ENCODE measurements around the gene CFAP298. TPM values are rescaled to one million over a fixed set of nuclear protein-coding genes. Genes with fewer than 3 reads are reported as not detected.
"Not testable (repeated sequence)": the region's sequence is repeated elsewhere in the genome, so short reads cannot be mapped to it uniquely, and the experiment has no call there.

CFAP298 gene
- polyA plus RNA-seq, 1 of the 3 experiments (the other 2 are of a cell fraction): 57.8 TPM

DNA sequence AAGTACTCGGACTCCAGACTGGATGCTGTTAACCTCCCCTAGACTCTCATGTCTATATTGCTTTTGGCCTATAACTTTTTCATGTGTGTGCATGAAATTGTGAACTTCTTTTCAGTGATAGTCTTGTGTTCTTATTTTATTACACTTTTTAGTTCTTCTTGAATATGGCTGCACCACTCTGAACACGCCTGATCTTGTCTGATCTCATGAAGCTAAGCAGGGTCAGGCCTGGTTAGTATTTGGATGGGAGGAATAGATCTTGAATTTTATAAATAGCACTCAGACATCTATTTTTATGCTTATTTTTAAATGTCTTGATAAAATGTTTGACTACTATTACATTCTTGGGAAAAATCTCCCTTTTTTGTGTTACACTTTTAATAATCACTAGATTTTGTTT, 49.3 kb downstream of the CFAP298 start:
- no peak for DNase-seq
- H2AFZ ChIP-seq (ENCODE audit: low read depth): no peak overlapping the region
- H3K4me1 ChIP-seq (ENCODE audit: control insufficient read depth in 1 of 2, insufficient read depth in 2 of 2, low read depth in 1 of 2, low read length in 1 of 2): no peaks in the 10 kb centered on the region
- no peaks in the 10 kb centered on the region for H3F3A ChIP-seq (replicated peaks; ENCODE audit: insufficient read depth)
- no peaks in the 10 kb centered on the region for H3K27me3 ChIP-seq (ENCODE audit: insufficient read depth)
- H3K9me2 ChIP-seq: no peaks in the 10 kb centered on the region
- no peak overlapping the region for H3K27ac ChIP-seq (ENCODE audit: low read depth in 2 of 2, low read length in 1 of 2)
- 88% methylated on average over 2 of the region's 2 CpGs for WGBS (ENCODE audit: low lambda C conversion rate)
- no peak overlapping the region for H3K4me2 ChIP-seq
- POLR2A ChIA-PET: no interaction called here
- H4K20me1 ChIP-seq (ENCODE audit: insufficient read depth): no peaks in the 10 kb centered on the region
- CTCF ChIA-PET: interaction anchor here (1.2 kb wide), 1 partner anchor 44 kb away, joined by 3 read pairs; no protein-coding TSS in a partner anchor
- H3K36me3 ChIP-seq (replicated peaks in 1 of 2; ENCODE audit: control insufficient read depth in 1 of 2, insufficient read depth in 2 of 2, low read length in 1 of 2): peaks cover 0 to 13% of the 10 kb centered on the region in 2 experiments
- no peak overlapping the region for H3K4me3 ChIP-seq (ENCODE audit: low read depth in 2 of 2, low read length in 1 of 2)
- H3K79me2 ChIP-seq (ENCODE audit: insufficient read depth): no peaks in the 10 kb centered on the region
- H3K9me3 ChIP-seq: peaks cover 13% of the 10 kb centered on the region; the same call in 1 of the 2 replicates
- no peak overlapping the region for H3K9ac ChIP-seq
- TF ChIP-seq JUND (IDR thresholded peaks at IDR 0.05): no peak
- TF ChIP-seq, protein P1, sequence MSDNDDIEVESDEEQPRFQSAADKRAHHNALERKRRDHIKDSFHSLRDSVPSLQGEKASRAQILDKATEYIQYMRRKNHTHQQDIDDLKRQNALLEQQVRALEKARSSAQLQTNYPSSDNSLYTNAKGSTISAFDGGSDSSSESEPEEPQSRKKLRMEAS (IDR thresholded peaks at IDR 0.05; ENCODE audit: low read depth): no peak
- TF ChIP-seq EZH2phosphoT487 (IDR thresholded peaks at IDR 0.05; ENCODE audit: borderline replicate concordance, low read depth): no peak
- no peak for TF ChIP-seq EP300 (IDR thresholded peaks at IDR 0.05; ENCODE audit: borderline replicate concordance in 1 of 2, low read depth in 1 of 2, low read length in 1 of 2)
- no peak for TF ChIP-seq REST (IDR thresholded peaks at IDR 0.05; ENCODE audit: low read depth, low read length)
- TF ChIP-seq TAF1 (IDR thresholded peaks at IDR 0.05; ENCODE audit: borderline replicate concordance, low read depth, low read length): no peak
- no peak for TF ChIP-seq FOXJ3 (CRISPR knock-in tag; IDR thresholded peaks at IDR 0.05)
- no peak for TF ChIP-seq NRF1 (IDR thresholded peaks at IDR 0.05; ENCODE audit: low read depth, low read length)
- no peak for TF ChIP-seq PBX3 (IDR thresholded peaks at IDR 0.05)

GRCh38 chr21:32562426-32562825, 49.8 kb downstream of the CFAP298 start:
- no peak for DNase-seq
- Histone ChIP-seq H3K4me1 (ENCODE audit: control insufficient read depth in 1 of 2, insufficient read depth in 2 of 2, low read depth in 1 of 2, low read length in 1 of 2) (no peaks in the 10 kb centered on the region), H3K27ac (ENCODE audit: low read depth in 2 of 2, low read length in 1 of 2) (no peak overlapping the region), H3K9me2 (no peaks in the 10 kb centered on the region), H3K9ac (no peak overlapping the region), H2AFZ (ENCODE audit: low read depth) (no peak overlapping the region), H3K4me2 (no peak overlapping the region), H3K36me3 (replicated peaks in 1 of 2; ENCODE audit: control insufficient read depth in 1 of 2, insufficient read depth in 2 of 2, low read length in 1 of 2) (peaks cover 0 to 13% of the 10 kb centered on the region in 2 experiments), H3K79me2 (ENCODE audit: insufficient read depth) (no peaks in the 10 kb centered on the region), H3K27me3 (ENCODE audit: insufficient read depth) (no peaks in the 10 kb centered on the region), H3K4me3 (ENCODE audit: low read depth in 2 of 2, low read length in 1 of 2) (no peak overlapping the region), H4K20me1 (ENCODE audit: insufficient read depth) (no peaks in the 10 kb centered on the region), H3F3A (replicated peaks; ENCODE audit: insufficient read depth) (no peaks in the 10 kb centered on the region), H3K9me3 (peaks cover 13% of the 10 kb centered on the region; the same call in 1 of the 2 replicates)
- WGBS (ENCODE audit: low lambda C conversion rate): 95% methylated on average over 5 of the region's 5 CpGs
- CTCF ChIA-PET: interaction anchor here (1.2 kb wide), 1 partner anchor 43 kb away, joined by 3 read pairs; no protein-coding TSS in a partner anchor
- POLR2A ChIA-PET: no interaction called here
- no peak for TF ChIP-seq MXI1 (IDR thresholded peaks at IDR 0.05; ENCODE audit: low read depth, low read length)
- TF ChIP-seq, protein P2, sequence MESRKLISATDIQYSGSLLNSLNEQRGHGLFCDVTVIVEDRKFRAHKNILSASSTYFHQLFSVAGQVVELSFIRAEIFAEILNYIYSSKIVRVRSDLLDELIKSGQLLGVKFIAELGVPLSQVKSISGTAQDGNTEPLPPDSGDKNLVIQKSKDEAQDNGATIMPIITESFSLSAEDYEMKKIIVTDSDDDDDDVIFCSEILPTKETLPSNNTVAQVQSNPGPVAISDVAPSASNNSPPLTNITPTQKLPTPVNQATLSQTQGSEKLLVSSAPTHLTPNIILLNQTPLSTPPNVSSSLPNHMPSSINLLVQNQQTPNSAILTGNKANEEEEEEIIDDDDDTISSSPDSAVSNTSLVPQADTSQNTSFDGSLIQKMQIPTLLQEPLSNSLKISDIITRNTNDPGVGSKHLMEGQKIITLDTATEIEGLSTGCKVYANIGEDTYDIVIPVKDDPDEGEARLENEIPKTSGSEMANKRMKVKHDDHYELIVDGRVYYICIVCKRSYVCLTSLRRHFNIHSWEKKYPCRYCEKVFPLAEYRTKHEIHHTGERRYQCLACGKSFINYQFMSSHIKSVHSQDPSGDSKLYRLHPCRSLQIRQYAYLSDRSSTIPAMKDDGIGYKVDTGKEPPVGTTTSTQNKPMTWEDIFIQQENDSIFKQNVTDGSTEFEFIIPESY (IDR thresholded peaks at IDR 0.05; ENCODE audit: borderline replicate concordance, low read depth): no peak

GRCh38 chr21:32561476-32561875, 50.7 kb downstream of the CFAP298 start:
- CTCF ChIA-PET: not testable (repeated sequence)

More at GRCh38 chr21:32561476-32561875, 50.7 kb downstream of the CFAP298 start:
- peaks cover 13% of the 10 kb centered on the region; the same call in 1 of the 2 replicates for H3K9me3 ChIP-seq
- H3K79me2 ChIP-seq (ENCODE audit: insufficient read depth); H2AFZ ChIP-seq (ENCODE audit: low read depth); H3K9me2 ChIP-seq; H3K36me3 ChIP-seq (replicated peaks in 1 of 2; ENCODE audit: control insufficient read depth in 1 of 2, insufficient read depth in 2 of 2, low read length in 1 of 2); POLR2A ChIA-PET; H3K9ac ChIP-seq; H3K4me1 ChIP-seq (ENCODE audit: control insufficient read depth in 1 of 2, insufficient read depth in 2 of 2, low read depth in 1 of 2, low read length in 1 of 2); H3K27me3 ChIP-seq (ENCODE audit: insufficient read depth); H3K4me2 ChIP-seq; DNase-seq; H3F3A ChIP-seq (replicated peaks; ENCODE audit: insufficient read depth); H4K20me1 ChIP-seq (ENCODE audit: insufficient read depth); H3K27ac ChIP-seq (ENCODE audit: low read depth in 2 of 2, low read length in 1 of 2); H3K4me3 ChIP-seq (ENCODE audit: low read depth in 2 of 2, low read length in 1 of 2): not testable (repeated sequence)
- WGBS (ENCODE audit: low lambda C conversion rate): 100% methylated on average over 1 of the region's 1 CpG

All from SK-N-SH (cell line).